ENCODE results near the gene PDZD8.

Gene PDZD8

GRCh38 chr10:117375360-117376178 is at the start of gene PDZD8:
PDZD8 (minus strand) TSS chr10:117375440; CDS start chr10:117375227, 213 bp downstream.
- peak; percentile 32 for DNase-seq

GRCh38 chr10:117424171-117424570 is 48.9 kb upstream of the PDZD8 start:
- no peak for DNase-seq

GRCh38 chr10:117421985-117422384 is 46.7 kb upstream of the PDZD8 start:
- DNase-seq, result no peak

GRCh38 chr10:117420768-117421167 is 45.5 kb upstream of the PDZD8 start:
- no peak for DNase-seq

GRCh38 chr10:117419921-117420320 is 44.7 kb upstream of the PDZD8 start:
- DNase-seq, result no peak

GRCh38 chr10:117419159-117419558 is 43.9 kb upstream of the PDZD8 start:
- DNase-seq, result no peak

GRCh38 chr10:117418121-117418520 is 42.9 kb upstream of the PDZD8 start:
- no peak for DNase-seq

- no peak for DNase-seq
Observed at GRCh38 chr10:117417196-117417595, 42.0 kb upstream of the PDZD8 start.

GRCh38 chr10:117413928-117414618 is 38.8 kb upstream of the PDZD8 start:
- DNase-seq, result no peak

- no peak for DNase-seq
Observed at GRCh38 chr10:117412469-117413010, 37.3 kb upstream of the PDZD8 start.

GRCh38 chr10:117411479-117412399 is 36.5 kb upstream of the PDZD8 start:
- no peak for DNase-seq

- no peak for DNase-seq
Observed at GRCh38 chr10:117410557-117410956, 35.3 kb upstream of the PDZD8 start.

GRCh38 chr10:117409549-117410305 is 34.5 kb upstream of the PDZD8 start:
- no peak for DNase-seq

GRCh38 chr10:117408436-117409384 is 33.5 kb upstream of the PDZD8 start:
- no peak for DNase-seq

- DNase-seq, result no peak
Observed at GRCh38 chr10:117405730-117406129, 30.5 kb upstream of the PDZD8 start.

GRCh38 chr10:117400329-117400728 is 25.1 kb upstream of the PDZD8 start:
- DNase-seq, result no peak

GRCh38 chr10:117399341-117400196 is 24.3 kb upstream of the PDZD8 start:
- no peak for DNase-seq

GRCh38 chr10:117398029-117398428 is 22.8 kb upstream of the PDZD8 start:
- no peak for DNase-seq

- no peak for DNase-seq
Observed at GRCh38 chr10:117391436-117392205, 16.4 kb upstream of the PDZD8 start.
